HG03469 (cell line): ENCODE results near the gene ARHGAP8.

Experiments used
- ATAC-seq: cut with Tn5 transposase; IDR thresholded peaks from one replicate; pipeline ENCODE4 v1.9.1; 2021; ENCODE audit warnings: mild to moderate bottlenecking, moderate library complexity, moderate number of reproducible peaks; ENCODE audit not compliant: unreplicated experiment

The ARHGAP8 gene

GRCh38 chr22:44724859-44725258 lies 27.5 kb upstream of the ARHGAP8 start:
- ATAC-seq: no peak

DNA sequence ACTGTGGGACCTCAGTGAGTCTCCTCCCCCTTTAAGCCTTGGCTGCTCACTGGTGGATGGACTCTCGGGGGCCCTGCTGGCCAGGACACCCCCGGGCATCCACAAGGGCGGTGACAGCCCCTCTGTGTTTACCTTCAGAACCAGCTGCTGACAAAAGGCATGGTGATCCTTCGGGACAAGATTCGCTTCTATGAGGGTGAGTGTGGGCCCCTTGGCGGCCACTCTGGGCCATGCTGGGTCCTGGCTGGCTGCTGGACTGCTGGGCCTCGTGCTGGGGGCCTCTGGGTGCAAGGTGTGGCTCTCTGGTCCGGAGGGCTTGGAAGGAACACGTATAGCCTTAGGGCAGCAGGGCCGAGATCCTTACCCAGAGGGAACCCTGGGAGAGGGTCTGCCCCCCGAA lies 25.9 kb upstream of the ARHGAP8 start:
- ATAC-seq: no peak

- ATAC-seq: no peak
Observed at GRCh38 chr22:44727148-44727547, 25.2 kb upstream of the ARHGAP8 start.

- ATAC-seq: no peak
Observed at GRCh38 chr22:44727709-44728108, 24.7 kb upstream of the ARHGAP8 start.

DNA sequence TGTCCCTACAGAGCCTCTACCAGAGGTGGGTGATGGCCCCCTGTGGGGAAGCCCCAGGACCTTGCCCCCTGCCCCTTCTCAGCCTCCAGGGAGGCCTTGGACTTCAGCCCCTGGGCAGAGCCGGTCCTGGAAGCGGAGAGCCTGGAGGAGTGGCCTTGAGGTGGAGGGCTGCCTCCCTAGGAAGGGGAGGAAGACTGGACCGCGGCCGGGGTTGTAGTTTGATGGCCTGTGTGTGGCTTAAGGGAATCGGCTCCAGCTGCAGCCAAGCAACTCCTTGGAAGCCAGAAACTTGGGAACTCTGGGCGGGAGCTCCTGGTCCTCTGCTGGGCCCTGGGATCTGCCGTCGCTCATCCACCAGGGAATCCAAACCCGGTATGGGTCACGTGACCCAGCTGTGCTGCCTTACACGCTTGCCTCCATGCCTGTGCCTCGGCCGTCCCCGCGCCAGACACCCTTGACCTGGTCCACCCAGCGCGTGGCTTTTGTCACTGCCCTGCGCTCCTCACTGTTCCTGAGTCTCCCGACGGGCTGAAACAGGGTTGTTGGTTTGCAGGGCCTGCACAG lies 23.5 kb upstream of the ARHGAP8 start:
- no peak for ATAC-seq

GRCh38 chr22:44729391-44730021 lies 22.9 kb upstream of the ARHGAP8 start:
- no peak for ATAC-seq

GRCh38 chr22:44730022-44730393 lies 22.4 kb upstream of the ARHGAP8 start:
- no peak for ATAC-seq

GRCh38 chr22:44730490-44731356 lies 21.7 kb upstream of the ARHGAP8 start:
- no peak for ATAC-seq

DNA sequence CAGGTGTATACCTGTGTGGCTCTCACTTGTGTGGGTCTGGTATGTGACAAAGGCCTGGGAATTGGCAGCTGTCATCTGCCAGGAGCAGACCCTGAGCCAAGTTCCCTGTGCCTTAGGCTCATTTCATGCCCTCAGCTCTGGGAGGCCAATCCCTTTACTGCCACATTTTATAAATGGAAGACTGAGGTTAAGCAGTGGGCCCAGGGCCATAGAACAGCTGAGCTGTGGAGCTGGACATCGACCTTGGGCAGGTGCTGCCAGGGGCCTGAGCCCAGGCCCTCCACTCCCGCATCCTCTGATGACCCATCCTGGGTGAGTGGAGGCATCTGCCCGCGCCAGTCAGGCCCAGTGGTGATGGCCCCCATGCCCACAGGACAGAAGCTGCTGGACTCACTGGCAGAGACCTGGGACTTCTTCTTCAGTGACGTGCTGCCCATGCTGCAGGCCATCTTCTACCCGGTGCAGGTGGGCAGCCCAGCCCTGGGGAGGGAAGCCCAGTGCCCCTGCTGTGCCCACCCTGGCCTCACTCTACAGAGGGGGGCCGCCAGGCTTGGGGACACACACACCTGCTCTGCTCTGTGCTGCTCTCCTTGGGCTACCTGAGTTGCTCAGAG lies 20.9 kb upstream of the ARHGAP8 start:
- ATAC-seq: no peak

DNA sequence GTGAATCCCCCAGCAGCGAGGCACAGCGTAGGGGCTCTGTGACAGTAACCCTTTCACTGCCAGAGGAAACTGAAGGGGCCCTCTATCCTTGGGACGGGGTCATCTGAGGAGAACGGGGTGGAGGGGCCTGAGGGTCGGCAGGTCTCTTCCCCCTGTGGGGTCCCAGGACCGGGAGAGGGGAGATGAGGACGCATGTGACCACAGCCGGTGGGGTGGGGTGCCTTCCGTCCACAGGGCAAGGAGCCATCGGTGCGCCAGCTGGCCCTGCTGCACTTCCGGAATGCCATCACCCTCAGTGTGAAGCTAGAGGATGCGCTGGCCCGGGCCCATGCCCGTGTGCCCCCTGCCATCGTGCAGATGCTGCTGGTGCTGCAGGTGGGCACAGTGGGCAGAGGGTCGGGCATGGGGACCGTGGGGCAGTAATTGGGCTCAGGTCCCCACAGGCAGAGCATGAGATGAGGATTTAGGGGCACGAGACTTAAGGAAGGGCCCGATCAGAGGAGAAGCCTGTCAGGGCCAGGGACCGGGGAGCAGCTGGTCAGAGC lies 20.3 kb upstream of the ARHGAP8 start:
- ATAC-seq: no peak

- no peak for ATAC-seq
Observed at GRCh38 chr22:44732661-44733060, 19.7 kb upstream of the ARHGAP8 start.

DNA sequence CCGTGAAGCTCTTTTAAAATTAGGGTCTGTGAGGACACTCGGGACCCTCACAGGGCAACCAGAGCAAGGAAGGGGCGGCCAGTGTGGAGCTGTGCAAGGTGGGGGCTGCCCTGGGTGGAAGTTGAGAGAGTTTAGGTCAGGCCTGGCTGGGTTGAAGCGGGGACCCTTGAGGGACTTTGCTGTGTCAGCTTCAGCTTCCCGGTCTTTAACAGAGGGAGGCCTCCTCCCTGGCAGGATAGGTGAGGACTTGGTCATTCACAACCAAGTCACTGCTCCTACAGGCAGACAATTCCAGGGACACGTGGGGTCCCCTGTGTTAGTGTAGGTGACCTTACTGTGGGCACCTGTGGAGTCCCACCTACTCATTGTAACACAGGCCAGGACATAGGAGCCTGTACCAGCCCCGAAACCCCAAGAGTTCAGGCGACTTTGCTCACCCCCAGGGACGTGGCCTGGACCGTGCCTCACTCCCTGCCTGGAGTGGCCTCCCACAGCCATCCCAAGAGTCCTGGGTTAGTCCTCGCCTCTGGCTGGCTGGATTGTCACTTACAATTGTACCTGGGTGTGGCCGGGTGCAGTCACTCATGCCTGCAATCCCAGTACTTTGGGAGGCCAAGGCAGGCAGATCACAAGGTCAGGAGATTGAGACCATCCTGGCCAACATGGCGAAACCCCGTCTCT lies 18.8 kb upstream of the ARHGAP8 start:
- no peak for ATAC-seq

DNA sequence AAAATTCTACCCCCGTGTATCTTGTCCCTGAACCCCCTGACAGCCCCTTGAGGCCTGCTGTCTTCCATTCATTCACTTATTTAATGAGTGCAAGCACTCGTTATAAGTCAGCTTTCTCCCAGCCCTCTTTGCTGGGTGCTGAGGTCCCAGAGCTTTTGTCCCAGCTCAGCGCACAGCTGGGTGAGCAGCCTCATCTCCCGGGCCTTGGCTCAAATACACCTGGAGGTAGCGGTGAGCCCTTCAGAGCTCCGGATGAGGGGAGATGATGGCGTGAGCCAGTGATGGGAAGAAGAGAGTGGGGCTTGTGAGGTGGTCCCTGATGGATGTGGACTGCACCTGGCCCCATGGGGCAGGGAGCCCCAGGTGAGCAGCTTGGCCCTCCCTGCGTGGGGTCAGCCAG lies 18.1 kb upstream of the ARHGAP8 start:
- no peak for ATAC-seq

DNA sequence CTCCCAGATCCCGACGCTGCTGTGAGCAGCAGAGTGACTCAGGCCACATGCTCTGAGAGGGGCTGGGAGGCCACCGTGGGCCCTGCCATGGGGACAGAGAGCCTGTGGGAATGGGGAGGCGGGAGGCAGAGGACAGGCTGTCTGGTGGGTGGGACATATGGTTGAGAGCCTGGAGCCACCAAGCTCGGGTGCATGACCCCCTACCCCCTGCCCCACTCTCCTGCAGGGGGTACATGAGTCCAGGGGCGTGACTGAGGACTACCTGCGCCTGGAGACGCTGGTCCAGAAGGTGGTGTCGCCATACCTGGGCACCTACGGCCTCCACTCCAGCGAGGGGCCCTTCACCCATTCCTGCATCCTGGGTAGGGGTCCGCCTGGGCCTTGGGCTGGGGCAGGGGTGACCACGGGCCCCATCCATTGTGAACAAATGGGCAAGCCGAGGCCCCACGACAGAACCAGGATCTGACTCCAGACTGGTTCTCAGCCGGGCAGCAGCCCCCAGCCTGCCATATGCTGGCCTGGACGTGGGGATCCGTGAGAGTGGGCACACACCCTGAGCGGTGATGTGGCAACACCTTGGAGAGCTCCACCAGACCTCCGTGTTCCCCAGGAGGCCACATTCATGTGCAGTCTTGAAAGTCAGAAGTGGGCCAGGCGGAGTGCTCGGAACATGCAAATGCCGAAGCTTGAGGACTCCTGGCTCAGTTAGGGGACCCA lies 17.4 kb upstream of the ARHGAP8 start:
- no peak for ATAC-seq

DNA sequence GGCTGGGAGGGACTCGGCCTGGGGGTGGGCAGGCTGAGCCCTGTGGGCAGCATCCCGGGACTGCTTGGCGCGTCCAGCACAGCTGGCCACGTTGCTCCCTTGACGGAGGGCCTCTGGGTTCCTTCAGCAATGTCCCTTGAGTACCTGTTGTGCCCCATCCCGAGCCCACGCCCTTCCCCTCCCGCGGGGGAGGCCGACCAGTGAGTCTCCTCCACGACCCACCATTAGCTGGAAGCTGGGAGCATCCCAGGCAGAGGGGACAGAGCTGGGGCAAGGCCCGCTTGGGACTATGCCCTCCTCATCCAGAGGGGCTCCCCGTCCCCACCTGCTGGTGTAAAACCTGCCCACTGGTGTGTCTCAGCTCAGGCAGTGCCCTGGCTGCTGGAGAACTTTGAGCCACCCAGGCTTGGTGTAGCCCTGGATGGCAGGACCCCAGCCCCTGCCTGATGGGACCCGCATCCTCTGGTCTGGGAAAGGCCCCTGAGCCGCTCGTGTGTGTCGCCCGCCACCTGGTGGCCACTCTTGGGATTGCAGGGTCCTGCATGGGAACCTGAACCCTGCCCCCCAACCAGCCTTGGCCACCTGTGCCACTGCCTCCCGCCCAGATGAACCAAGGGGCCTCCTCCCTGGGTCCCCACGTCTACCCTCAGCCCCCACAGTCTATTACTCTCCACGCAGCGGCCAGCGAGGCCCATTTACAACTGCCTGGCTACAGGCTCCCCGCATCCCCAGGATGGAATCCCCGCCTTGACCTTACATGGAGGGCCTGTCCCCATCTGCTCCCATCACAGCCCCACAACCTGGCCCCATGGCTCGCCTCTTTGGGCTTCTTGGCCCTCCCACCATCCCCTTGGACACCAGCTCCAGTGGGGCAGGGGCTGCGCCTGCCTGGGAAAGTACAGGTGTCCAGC lies 16.6 kb upstream of the ARHGAP8 start:
- no peak for ATAC-seq

DNA sequence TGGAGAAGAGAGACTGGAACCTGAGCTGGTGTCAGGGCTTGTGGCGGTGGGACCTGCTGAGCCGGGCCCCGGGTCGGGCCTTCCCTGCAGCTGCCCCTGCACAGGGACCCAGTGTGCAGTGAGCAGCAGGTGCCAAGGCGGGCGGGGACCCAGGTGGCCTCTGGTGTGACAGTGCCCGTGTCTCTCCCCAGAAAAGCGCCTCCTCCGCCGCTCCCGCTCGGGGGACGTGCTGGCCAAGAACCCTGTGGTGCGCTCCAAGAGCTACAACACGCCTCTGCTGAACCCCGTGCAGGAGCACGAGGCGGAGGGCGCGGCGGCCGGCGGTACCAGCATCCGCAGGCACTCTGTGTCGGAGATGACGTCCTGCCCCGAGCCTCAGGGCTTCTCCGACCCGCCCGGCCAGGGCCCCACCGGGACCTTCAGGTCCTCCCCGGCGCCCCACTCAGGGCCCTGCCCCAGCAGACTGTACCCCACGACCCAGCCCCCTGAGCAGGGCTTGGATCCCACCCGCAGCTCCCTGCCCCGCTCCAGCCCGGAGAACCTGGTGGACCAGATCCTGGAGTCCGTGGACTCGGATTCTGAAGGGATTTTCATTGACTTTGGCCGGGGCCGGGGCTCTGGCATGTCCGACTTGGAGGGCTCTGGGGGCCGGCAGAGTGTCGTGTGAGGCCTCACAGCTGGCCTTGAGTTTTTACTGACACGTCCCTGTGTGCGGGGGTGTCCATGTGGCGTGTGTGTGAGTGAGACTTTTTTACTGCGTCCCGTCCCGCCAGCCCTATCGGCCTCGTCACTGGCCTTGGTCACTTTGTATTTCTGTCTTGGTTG lies 15.6 kb upstream of the ARHGAP8 start:
- ATAC-seq: no peak

GRCh38 chr22:44737406-44738346 lies 14.7 kb upstream of the ARHGAP8 start:
- no peak for ATAC-seq
